ENCODE data around the gene SLC2A4RG.
"Not testable (repeated sequence)": the region's sequence is repeated elsewhere in the genome, so short reads cannot be mapped to it uniquely, and the experiment has no call there.

The SLC2A4RG gene

DNA sequence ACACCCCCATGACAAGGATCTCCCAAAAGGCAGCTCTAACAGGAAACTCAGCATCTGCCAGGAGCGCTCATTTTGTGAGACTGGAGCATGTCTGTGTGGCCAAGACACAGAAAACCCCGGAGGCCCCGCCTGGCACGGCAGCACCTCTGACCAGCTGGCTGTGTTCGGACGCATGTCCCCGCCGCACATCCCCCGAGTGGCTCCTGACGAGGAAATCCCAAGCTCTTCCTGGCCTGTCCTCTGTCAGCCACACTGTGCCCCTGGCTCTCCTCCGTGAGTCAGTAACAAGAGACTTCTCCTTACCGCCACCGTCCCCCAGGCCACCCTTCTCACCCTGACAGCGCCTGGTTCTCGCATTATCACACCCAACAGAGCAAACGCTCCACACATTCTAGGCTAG, 14.4 kb downstream of the SLC2A4RG start:
- no peak for DNase-seq (ENCODE audit: low spot score)

GRCh38 chr20:63755933-63756647, 16.5 kb downstream of the SLC2A4RG start:
- DNase-seq (ENCODE audit: low spot score), result no peak

DNA sequence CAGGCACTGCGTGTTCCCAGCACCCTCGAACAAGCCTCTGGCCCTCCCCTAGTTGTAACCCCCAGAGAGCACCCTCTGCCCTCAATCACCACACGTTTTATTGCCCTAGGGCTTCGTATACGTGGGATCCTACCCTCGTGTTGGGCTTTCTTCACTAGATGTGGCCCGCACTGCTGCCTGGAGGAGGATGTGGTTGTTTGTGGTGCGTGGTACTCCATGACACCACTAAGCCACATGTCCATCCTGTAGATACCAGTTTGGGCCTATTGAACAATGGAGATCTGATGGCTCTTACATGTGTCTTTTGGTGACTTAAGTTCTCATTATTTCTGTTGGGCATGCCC, 17.0 kb downstream of the SLC2A4RG start:
- no peak for DNase-seq (ENCODE audit: low spot score)

- DNase-seq (ENCODE audit: low spot score), result no peak
Observed at GRCh38 chr20:63758152-63758551, 18.6 kb downstream of the SLC2A4RG start.

- DNase-seq (ENCODE audit: low spot score), result no peak
Observed at GRCh38 chr20:63759377-63759901, 19.9 kb downstream of the SLC2A4RG start.

DNA sequence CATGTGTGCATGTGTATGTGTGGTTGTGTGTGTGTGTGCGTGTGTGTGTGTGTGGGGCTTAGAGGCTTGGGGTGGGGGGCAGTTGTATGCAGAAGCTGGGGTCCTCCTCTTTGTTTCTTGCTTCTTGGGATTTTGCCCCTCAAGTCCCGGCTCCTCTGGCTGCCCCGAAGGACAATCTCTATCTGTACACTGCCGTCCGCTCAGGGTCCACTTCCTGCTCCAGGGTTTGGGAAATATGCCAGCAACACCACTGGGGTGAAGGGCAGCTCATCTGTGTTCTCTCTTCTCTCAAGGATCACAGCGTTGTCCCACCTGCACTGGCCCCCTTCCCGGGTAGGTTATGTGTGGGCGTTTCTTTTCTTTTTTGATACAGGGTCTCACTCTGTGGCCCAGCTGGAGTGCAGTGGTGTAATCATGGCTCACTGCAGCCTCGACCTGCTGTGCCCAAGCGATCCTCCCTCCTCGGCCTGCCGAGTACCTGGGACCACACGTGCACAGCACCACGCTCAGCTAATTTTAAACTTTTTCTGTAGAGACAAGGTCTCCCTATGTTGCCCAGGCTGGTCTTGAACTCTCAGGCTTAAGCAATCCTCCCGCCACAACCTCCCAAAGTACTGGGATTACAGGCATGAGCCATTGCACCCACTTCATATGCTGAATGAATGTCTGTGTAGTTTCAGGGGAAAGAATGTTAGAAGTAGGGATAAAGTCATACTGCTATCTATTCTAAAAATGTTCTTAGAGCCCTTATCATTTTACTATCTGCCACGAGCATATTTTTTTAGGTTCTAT, 25.7 kb downstream of the SLC2A4RG start:
- DNase-seq (ENCODE audit: low spot score), result no peak

GRCh38 chr20:63765902-63766301, 26.3 kb downstream of the SLC2A4RG start:
- no peak for DNase-seq (ENCODE audit: low spot score)

GRCh38 chr20:63766695-63767426, 27.3 kb downstream of the SLC2A4RG start:
- DNase-seq (ENCODE audit: low spot score), result no peak

DNA sequence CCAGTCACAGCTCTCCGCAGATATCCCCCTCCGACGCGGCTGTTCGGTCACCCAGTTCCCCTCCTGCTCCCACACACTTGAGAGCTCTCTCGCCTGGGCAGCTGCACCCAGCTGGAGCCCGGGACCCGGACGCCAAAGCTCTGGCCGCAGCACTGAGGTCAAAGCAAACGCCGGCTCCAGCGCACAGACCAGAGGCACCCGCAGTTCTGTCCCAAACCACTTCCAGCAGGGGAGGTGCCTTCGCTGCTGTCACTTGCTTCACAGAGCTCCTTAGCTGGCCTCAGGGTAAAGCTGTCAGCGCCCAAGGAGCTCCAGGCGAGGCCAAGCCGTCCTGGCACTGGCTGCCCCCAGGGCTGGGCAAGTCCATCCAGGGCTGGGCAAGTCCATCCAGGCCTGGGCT, 27.9 kb downstream of the SLC2A4RG start:
- DNase-seq (ENCODE audit: low spot score), result no peak

DNA sequence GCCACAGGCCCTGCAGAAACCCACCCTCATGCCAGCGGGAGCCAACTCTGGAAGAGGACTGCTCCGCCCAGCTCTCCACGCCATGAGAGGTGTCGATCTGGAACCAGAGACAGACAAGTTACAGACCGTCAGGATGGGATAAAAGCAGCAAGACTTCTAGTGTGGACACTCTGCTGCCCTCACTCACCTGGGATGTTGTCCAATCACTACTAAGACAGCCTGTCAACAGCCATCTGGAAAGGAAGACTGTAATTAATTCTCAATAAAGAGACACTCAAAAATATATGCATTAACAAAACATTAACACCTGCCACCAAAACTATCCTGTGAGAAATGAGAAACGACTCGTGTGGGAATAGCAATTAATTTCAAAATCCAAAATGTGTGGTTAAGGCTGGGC, 28.3 kb downstream of the SLC2A4RG start:
- no peak for DNase-seq (ENCODE audit: low spot score)

- DNase-seq (ENCODE audit: low spot score), result no peak
Observed at GRCh38 chr20:63768591-63769515, 29.3 kb downstream of the SLC2A4RG start.

GRCh38 chr20:63769891-63770474, 30.4 kb downstream of the SLC2A4RG start:
- DNase-seq (ENCODE audit: low spot score), result no peak

DNA sequence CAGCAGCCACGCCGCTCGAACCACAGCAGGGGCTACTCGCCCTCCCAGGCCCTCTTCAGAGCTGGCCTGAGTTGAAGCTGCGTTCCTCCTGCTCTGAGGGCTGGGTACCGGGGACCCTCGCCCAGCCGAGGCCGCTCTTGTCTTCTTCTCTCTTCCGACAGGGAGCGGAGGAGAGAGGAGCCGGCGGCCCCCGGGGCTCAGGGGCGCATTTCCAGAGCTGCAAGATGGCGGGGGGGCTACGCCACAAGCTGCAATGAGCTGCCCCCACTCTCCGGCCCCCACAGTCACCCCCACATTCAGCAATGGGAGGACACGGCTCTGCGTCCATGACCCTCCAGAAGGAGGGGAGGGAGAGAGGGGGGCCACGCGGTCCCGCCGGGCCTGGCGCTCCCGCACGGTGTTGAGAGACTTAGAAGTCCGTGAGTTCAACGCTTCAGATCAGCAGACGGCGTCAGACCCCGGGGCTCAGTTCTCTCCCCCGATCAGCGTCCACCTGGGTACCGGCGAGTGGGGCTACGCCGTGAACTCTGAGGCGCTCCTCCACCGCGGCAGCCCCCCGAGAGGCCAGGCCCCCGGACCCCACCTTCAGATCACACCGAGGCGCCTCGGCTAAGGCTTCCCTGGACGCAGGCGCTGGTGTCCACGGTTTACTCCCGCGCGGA, 31.6 kb downstream of the SLC2A4RG start:
- no peak for DNase-seq (ENCODE audit: low spot score)

DNA sequence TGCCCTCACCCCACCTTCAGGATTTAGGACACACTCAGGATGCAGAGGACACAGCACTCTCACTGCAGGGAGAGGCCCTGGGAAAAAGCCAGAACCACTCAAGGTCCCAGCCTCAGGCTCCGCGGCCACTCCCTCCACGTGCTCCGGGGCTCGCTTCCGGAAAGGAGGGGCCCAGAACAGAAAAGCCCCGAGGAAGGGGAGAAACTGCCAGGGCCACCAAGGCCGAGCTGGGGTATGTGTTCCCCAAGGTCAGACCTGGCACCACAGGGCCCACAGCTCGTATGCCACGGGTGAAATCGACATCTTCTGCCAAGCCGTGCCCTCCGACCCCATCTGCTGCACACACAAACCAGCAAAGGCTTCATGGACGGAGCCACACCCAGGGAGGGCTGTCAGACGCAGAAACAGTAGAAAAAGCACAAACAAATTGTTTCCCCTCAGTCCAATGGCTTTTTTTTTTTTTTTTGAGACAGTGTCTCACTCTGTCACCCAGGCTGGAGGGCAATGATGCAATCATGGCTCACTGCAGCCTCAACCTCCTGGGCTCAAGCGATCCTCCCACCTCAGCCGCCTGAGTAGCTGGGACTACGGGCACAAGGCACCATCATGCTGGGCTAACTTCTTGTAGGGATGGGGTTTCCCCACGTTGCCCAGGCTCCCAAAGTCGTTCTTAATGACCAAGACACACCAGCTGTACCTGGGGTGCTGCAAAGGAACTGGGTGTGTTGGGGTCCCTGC, 33.4 kb downstream of the SLC2A4RG start:
- no peak for DNase-seq (ENCODE audit: low spot score)

DNA sequence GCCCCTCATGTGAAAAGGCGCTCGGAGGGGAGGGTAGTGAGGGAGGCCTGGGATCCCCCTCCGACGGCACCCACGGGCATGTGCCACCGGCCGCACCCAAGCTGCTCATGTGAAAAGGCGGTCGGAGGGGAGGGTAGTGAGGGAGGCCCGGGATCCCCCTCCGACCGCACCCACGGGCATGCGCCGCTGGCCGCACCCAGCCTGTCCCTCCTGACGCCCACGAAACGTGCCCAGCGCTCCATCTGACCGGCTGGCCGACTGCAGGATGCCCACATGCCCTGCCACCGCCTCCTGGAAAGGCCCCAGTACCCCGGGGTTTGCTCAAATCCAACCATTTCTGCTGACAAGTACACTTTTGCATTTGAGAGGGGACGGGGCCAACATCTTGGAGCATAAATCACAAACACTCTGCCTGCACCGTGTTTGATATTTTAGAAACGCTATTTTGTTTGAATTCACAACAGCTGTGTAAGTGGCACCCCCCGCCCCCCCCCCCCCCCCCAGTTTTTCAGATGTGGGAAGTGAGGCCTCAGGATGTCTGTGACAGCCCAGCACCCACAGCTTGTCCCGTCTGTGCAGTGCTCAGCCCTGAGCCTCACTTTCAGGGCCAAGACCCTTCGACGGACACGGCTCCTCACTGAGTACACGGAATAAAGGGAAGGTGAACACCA, 34.1 kb downstream of the SLC2A4RG start:
- no peak for DNase-seq (ENCODE audit: low spot score)

DNA sequence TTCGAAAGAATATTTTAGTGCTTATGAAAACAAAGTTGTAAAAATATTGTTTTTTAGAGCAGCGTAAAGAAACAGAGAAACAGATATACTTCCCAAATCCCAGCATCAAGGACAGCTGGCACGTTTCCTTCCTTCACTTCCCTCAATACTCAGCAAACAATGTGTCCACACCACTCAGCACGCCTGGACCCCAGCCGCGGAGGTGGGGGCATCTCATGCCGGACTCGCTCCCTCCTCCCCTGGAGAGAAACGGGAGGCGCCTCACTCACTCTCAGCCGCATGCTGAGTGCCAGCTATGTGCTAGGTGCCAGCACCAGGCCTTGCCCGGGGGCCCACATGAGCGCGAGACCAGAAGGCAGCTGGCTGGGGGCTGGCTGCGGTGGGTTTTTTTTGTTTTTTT, 34.7 kb downstream of the SLC2A4RG start:
- DNase-seq (ENCODE audit: low spot score), result no peak

GRCh38 chr20:63775096-63775978, 35.8 kb downstream of the SLC2A4RG start:
- DNase-seq (ENCODE audit: low spot score), result peak; percentile 6

DNA sequence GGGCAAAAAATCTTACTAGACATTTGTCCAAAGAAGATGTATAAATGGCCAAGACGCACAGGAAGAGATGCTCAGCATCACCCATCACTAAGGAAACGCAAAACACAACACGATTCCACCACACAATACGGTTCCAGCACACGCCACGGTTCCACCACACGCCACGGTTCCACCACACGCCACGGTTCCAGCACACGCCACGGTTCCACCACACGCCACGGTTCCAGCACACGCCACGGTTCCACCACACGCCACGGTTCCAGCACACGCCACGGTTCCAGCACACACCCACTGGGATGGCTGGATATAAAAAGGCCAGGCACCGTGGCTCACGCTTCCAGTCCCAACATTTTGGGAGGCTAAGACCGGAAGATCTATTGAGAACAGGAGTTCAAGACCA, 37.3 kb downstream of the SLC2A4RG start:
- DNase-seq (ENCODE audit: low spot score), result not testable (repeated sequence)

All from kidney tubule cell (primary cell).